Effector memory CD4-positive, alpha-beta T cell (primary cell): ENCODE measurements around the gene SPTBN5.

Source experiments
- DNase-seq, 3 donors: peaks; one replicate each; pipeline ENCODE4 v3.0.0-alpha.2; 2020
- H3K27ac ChIP-seq: 2 replicates; pipeline ENCODE4 v1.7.0; 2013; ENCODE audit warnings: mild to moderate bottlenecking, low read length, moderate library complexity; ENCODE audit not compliant: insufficient read depth, poor library complexity, severe bottlenecking
- H3K27me3 ChIP-seq: replicated peaks from 2 replicates; pipeline ENCODE4 v1.7.0; 2013; ENCODE audit warnings: mild to moderate bottlenecking, low read length; ENCODE audit not compliant: insufficient read depth, control insufficient read depth, poor library complexity, severe bottlenecking
- H3K36me3 ChIP-seq: 2 replicates; pipeline ENCODE4 v1.7.0; 2013; ENCODE audit warnings: mild to moderate bottlenecking, low read length, moderate library complexity; ENCODE audit not compliant: control insufficient read depth, insufficient read depth
- H3K4me1 ChIP-seq: 2 replicates; pipeline ENCODE4 v1.7.0; 2013; ENCODE audit warnings: low read length, mild to moderate bottlenecking; ENCODE audit not compliant: control insufficient read depth, insufficient read depth, poor library complexity, severe bottlenecking
- H3K4me3 ChIP-seq: 2 replicates; pipeline ENCODE4 v1.7.0; 2013; ENCODE audit warnings: low read length, low read depth, mild to moderate bottlenecking; ENCODE audit not compliant: insufficient read depth, poor library complexity, severe bottlenecking
- H3K9me3 ChIP-seq: 2 replicates; pipeline ENCODE4 v1.7.0; 2013; ENCODE audit warnings: mild to moderate bottlenecking, low read length, moderate library complexity; ENCODE audit not compliant: control insufficient read depth

The SPTBN5 gene

GRCh38 chr15:41918506-41919126, 24.8 kb upstream of the SPTBN5 start:
- no peaks in the 10 kb centered on the region for H3K4me1 ChIP-seq
- H3K36me3 ChIP-seq: peaks cover 32% of the 10 kb centered on the region
- no peaks in the 10 kb centered on the region for H3K9me3 ChIP-seq
- no peaks in the 10 kb centered on the region for H3K27me3 ChIP-seq
- no peak for DNase-seq
- no peak overlapping the region for H3K4me3 ChIP-seq
- H3K27ac ChIP-seq: no peak overlapping the region

DNA sequence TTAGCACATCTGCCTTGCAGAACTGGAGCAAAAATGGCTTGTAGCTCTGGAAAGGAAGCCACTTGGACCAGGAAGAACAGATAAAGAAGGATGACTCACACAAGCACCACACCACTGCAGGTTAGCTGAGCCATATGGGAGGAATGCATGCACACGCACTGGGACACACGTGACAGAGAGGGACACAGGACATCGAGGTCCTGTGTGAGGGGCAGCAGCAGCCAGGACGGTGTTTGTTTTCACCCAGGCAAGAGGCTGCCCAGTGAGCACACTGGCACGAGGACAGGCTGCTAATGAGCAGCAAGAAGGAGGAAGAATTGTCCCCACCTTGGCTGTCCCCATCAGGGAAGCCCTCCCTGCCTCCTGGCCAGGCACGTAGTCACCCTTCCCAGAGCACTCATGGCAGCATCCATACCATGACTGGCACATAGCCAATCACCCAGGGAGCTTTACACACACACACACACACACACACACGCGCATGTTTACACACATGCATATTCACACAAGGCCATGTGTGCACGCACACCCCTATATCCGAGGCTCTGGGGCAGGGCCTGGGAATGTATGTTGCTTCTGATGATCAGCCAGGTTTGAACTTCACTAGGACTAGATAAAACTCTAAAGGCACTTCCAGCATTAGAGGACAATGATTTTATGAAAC, 24.0 kb upstream of the SPTBN5 start:
- Histone ChIP-seq H3K27me3 (no peaks in the 10 kb centered on the region), H3K9me3 (no peaks in the 10 kb centered on the region), H3K36me3 (peaks cover 35% of the 10 kb centered on the region), H3K27ac (no peak overlapping the region), H3K4me3 (no peak overlapping the region), H3K4me1 (no peaks in the 10 kb centered on the region)
- no peak for DNase-seq

DNA sequence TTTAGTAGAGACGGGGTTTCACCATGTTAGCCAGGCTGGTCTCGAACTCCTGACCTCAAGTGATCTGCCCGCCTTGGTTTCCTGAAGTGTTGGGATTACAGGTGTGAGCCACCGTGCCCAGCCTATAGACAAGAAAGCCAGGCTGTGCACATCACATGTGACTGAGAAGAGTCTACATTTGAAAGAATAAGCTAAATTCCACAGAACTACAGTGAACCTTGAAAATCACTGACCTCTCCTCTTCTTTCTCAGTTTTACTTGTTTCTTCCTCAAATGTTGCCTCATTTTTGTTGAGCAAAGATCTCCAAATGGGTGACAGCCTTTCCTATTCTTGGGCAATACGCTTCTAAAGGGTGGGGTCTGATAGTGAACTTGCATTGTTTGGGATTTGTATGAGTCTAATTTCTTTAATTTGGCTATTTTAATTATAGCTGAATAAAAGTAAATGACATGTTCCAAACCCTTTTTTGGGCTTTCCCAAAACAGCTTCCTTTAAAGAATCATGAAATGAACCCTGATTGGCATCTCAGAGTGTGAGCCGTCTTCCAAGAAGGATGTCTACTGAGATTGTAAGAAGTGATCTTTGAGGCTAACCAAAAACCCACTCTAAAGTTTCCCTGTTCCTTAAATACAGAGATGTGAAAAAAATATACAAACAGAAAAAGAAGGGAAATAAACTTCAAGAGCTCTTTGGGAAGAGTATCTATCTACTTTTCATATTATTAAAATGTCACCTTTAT, 21.6 kb upstream of the SPTBN5 start:
- H3K4me1 ChIP-seq: no peaks in the 10 kb centered on the region
- no peak overlapping the region for H3K27ac ChIP-seq
- no peaks in the 10 kb centered on the region for H3K27me3 ChIP-seq
- H3K36me3 ChIP-seq: peaks cover 43% of the 10 kb centered on the region
- no peak overlapping the region for H3K4me3 ChIP-seq
- no peak for DNase-seq
- no peaks in the 10 kb centered on the region for H3K9me3 ChIP-seq

GRCh38 chr15:41914411-41914810, 20.6 kb upstream of the SPTBN5 start:
- Histone ChIP-seq H3K4me1 (no peaks in the 10 kb centered on the region), H3K9me3 (no peaks in the 10 kb centered on the region), H3K27ac (no peak overlapping the region), H3K4me3 (no peak overlapping the region), H3K36me3 (peaks cover 44% of the 10 kb centered on the region), H3K27me3 (no peaks in the 10 kb centered on the region)
- DNase-seq: no peak

DNA sequence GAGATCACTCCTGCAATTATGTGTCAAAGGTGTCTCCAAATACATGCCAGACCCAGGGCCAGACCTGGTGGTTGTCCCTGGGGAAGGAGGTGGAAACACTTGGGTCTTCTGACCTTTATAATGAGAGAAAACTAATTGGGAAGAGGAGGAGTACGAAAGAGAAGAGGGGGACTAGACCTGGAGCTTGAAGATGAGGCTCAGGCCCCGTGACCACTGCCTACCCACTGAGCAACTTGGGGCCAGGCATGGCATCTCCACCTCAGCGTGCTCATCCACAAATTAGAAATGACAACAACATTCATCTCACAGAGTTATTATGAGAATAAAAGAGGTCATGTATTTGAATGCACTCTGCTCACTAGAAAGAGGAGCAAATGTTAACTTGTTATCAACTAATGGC, 19.4 kb upstream of the SPTBN5 start:
- Histone ChIP-seq H3K36me3 (peaks cover 44% of the 10 kb centered on the region), H3K4me1 (no peaks in the 10 kb centered on the region), H3K4me3 (no peak overlapping the region), H3K9me3 (no peaks in the 10 kb centered on the region), H3K27ac (no peak overlapping the region), H3K27me3 (no peaks in the 10 kb centered on the region)
- DNase-seq: no peak

GRCh38 chr15:41911691-41912345, 18.0 kb upstream of the SPTBN5 start:
- Histone ChIP-seq H3K27me3 (no peaks in the 10 kb centered on the region), H3K4me3 (no peak overlapping the region), H3K4me1 (no peaks in the 10 kb centered on the region), H3K36me3 (peaks cover 46% of the 10 kb centered on the region), H3K9me3 (no peaks in the 10 kb centered on the region), H3K27ac (no peak overlapping the region)
- DNase-seq: no peak

GRCh38 chr15:41908736-41909461, 15.0 kb upstream of the SPTBN5 start:
- no peak for DNase-seq
- Histone ChIP-seq H3K4me3 (no peak overlapping the region), H3K36me3 (peaks cover 46% of the 10 kb centered on the region), H3K4me1 (no peaks in the 10 kb centered on the region), H3K27me3 (no peaks in the 10 kb centered on the region), H3K9me3 (no peaks in the 10 kb centered on the region), H3K27ac (no peak overlapping the region)

- Histone ChIP-seq H3K27ac (no peak overlapping the region), H3K36me3 (peaks cover 41% of the 10 kb centered on the region)
- DNase-seq: no peak
Observed at GRCh38 chr15:41907141-41907540, 13.3 kb upstream of the SPTBN5 start.

GRCh38 chr15:41906608-41907007, 12.8 kb upstream of the SPTBN5 start:
- Histone ChIP-seq H3K27ac (no peak overlapping the region), H3K4me3 (no peak overlapping the region), H3K36me3 (peaks cover 36% of the 10 kb centered on the region), H3K4me1 (no peaks in the 10 kb centered on the region), H3K27me3 (no peaks in the 10 kb centered on the region), H3K9me3 (no peaks in the 10 kb centered on the region)
- no peak for DNase-seq

More at GRCh38 chr15:41907141-41907540, 13.3 kb upstream of the SPTBN5 start:
- Histone ChIP-seq H3K9me3 (no peaks in the 10 kb centered on the region), H3K27me3 (no peaks in the 10 kb centered on the region), H3K4me3 (no peak overlapping the region), H3K4me1 (no peaks in the 10 kb centered on the region)
